Stimulated activated CD4-positive, alpha-beta T cell treated with anti-CD3 and anti-CD28 coated beads, Interleukin-2, amount 100 ng/mL, for 4 hours (primary cell): Measurements from ENCODE around the gene RAP2B.

Experiments
- DNase-seq: peaks from one replicate; pipeline ENCODE4 v3.0.0-alpha.2; 2020; ENCODE audit warnings: low read depth

Gene RAP2B

DNA sequence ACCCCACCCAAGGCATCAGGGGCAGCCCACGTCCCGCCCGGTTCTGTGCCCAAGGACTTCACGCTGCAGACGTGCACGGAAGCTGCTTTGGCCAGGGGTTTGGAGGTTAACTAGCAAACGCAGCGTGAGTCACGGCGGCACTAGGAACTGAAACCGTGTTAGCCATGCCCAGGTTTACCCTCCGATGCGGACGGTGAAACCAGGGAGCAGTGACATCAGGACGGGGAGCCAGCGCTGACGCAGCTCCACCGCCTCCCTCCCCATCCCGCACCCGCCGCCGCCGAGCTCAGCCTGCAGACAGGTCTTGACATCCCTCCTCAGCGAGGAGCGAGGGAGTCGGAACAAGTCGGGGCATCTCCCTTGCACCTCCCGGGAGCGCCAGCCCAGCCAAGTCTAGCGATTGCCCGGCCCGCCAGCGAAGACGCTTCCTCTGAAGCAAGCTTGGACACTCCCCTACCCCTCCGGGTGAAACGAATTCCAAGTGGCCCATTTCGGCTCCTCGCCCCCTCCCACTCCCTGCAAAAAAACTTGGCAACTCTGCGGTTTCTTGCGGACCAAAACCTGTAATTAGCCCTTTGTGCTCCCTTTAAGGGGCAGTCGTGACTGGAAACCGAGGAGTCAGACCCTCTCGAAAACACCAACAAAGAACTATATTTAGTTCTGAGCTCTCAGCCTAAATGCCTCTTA, 1.4 kb upstream of the RAP2B start:
- DNase-seq: peak; percentile 48

DNA sequence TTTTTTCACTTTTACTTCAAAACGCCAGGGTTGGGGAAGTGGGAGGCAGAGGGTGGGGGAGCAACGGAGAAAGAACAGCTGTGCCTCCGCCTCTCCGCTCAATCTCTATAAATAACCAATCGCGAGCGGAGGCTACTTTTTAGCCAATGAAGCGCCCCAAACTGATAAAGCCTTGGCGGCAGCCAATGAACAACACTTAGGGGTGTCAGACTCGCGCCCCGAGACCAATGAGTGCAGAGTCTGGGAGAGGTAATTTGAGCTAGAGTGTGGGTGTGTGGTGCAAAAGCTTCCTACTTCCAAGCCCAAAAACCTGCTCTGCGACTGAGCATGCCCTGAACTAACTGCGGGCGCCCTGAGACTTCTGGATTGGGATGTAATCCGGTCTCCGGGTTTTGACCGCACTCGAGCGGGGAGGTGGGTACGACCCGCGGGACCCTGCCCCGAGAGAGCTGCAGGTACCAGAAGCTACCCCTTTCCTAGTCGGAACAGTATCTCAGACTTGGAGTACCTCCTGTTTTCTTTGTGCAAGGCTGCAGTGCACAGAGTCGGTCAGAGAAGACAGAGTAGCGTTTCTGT, 800 bp upstream of the RAP2B start:
- peak; percentile 84 for DNase-seq

DNA sequence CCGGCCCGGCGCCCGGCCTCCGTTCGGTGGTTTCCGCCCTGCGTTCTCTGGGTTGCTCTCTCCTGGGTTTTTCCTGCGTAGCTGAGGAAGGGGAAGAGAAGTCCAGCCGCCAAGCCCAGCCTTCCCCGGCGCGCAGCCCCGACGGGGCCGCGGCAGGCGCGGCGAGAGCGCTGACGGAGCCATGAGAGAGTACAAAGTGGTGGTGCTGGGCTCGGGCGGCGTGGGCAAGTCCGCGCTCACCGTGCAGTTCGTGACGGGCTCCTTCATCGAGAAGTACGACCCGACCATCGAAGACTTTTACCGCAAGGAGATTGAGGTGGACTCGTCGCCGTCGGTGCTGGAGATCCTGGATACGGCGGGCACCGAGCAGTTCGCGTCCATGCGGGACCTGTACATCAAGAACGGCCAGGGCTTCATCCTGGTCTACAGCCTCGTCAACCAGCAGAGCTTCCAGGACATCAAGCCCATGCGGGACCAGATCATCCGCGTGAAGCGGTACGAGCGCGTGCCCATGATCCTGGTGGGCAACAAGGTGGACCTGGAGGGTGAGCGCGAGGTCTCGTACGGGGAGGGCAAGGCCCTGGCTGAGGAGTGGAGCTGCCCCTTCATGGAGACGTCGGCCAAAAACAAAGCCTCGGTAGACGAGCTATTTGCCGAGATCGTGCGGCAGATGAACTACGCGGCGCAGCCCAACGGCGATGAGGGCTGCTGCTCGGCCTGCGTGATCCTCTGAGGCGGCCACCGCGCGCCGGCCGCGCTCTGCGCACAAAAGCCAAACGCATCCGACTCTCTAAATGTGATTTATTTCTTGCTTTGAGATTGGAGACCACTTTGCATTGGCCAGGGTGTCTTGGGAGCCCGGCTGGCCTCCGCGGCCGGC, 727 bp downstream of the RAP2B start:
- DNase-seq: peak; percentile 7

DNA sequence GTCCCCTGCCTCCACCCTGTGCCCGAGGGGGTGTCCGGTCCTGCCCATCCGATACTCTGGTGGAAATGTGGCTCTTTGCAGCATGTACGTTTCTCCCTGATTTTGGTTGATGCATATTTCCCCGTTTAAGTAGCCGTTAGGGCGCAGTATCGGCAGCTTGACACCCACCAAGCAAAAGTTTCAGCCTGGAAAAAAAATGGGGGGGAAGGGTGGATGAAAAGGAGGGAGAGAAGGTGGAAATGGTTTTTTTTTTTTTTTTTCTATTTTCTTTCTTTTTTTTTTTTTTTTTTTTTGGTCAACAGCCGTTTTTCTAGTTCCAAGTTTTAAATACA, 1.3 kb downstream of the RAP2B start:
- no peak for DNase-seq

DNA sequence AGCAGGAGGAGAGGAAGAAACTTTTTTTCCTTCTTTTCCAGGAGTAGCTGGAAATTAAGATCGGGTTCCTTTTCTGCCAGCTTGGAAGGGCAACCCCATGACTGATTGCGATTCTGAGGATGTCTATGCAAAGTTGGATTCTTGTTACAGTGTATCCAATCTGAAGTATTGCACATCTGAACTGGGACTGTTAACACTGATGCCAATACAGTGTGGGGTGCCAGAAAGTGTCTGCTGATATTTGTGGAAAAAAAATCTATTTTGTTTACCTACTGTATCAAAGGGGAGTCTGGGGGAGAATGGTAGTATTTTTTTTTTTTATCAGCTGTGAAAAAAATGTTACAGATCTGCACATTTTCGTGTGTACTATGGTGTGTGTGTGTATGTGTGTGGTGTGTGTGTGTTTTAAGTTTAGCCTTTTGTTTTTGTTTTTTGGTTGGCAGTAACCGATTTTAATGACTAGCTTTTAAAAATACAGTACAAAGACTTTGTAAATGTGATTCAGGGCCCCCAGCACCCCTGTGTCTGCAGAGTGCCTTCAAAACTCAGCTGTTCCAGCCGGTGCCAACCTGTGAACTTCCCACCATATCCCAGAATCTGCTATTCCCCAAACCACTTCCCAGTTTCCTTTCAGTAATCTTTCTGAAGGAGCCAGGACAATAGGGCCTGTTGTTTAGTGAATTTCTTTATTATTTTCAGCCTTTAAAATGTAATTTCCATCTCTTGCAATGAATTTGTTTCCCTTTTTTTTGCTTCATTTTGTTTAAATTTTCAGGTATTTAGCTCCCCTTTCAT, 1.9 kb downstream of the RAP2B start:
- no peak for DNase-seq

DNA sequence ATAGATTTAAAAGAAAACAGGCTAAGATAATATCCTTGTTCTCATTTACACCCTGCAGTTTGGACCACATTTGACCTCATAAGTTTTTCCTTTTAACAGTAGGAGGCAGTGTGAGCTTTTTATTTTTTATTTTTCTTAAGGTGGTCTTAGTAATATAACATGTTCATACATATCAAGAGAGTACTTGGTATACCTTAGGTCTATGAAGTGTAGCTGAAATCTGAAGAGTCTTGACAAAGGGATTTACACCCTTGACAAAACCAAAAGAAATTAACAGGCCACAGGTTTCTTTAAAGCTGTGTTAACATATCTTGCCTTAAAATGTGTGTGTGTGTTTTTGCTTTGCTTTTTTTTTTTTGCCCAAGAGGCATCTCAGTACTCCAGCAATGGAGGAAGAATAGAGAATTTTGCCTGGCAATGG, 3.2 kb downstream of the RAP2B start:
- no peak for DNase-seq

DNA sequence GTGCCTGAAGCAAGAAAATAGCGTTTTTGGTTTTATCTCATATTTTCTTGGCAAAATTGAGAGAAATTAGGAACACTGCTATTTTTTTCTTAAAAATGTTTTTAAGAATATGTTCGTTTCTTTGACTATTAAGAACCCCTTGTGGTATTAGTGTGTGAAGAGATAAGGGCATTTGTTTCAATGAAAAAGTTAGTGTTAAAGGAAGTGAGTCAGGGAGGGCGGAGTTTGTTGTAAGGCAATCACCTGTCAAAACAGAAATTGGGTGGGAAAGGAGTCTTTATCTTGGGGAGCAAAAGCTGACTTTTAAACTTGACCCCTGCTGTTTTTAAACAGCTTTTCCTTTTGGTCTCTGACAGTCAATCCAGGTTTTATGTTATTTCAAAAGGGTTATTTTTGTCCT, 4.2 kb downstream of the RAP2B start:
- DNase-seq: peak; percentile 18

DNA sequence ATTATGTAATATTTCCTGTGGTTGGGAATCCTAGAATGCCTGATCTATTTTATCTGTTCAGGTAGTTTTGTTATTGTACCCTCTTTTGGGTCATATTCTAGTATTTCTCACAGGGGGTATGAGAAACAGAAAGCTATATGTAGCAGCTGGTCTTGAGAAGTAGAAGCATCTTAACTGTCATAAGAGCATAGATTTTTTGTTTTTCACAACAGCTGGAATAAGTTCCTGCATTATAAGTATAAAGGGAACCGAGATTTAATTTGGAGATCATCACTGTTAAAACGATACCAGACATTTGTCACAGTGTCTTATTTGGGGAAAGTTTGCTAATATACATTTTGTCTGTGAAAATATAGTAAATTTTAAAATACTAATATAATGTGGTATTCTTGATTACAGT, 4.8 kb downstream of the RAP2B start:
- DNase-seq: no peak

DNA sequence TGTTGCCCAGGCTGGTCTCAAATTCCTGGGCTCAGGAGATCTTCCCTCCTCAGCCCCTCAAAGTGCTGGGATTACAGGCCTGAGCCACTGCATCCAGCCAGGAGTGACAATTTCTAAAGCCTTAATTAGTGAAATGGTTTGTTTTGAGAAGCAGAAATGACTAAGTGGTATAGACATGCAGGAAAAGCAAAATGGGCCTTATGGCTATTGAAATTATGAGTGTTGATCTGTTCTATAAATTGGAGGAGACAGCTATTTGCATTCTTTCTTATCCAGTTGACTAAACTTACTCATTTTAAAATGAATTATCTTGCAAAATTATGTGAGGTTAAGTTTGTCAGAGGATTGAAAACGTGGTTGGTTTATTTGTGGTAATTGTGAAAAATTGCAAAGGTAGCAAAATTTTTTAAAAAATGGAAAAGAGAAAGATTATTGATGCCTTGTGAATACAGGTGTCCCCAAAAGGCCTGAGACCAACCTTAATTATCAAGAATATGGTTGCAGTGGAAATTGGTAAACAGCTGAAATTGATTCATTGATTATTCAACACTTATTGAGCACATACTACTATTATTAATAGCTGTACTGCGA, 7.9 kb downstream of the RAP2B start:
- no peak for DNase-seq

DNA sequence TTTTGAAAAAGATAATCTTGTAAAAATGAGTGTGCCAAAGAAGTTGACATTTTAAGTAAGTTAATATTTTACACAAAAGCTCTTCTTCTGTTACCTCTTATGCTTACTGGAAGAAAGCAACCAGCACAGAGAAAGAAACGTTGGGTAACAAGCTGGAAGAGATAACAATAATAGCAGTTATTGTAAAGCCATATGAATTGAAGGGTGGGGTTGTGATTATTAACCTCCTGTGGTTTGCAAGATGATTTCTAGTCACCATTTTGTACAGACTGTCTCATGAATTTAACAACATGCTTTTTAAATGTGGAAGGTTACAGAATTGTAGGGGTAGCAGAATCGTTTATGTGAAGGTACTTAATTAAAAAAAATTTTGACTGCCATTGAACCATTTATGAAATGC, 9.2 kb downstream of the RAP2B start:
- no peak for DNase-seq

DNA sequence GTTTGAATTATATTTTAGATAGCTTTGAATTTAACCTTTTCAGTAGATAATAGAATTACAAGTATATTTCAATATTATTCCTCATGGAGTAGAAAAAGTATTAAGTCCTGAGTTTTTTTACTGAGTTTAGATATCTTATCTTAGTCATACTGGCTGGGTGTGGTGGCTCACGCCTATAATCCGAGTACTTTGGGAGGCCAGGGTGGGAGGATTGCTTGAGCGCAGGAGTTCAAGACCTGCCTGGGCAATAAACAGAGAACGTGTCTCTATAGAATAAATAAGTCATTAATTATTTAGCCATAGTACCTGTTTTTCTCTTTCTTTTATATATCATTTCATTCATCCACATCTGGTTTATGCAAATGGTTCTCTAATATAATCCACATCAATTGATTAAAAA, 9.9 kb downstream of the RAP2B start:
- no peak for DNase-seq

DNA sequence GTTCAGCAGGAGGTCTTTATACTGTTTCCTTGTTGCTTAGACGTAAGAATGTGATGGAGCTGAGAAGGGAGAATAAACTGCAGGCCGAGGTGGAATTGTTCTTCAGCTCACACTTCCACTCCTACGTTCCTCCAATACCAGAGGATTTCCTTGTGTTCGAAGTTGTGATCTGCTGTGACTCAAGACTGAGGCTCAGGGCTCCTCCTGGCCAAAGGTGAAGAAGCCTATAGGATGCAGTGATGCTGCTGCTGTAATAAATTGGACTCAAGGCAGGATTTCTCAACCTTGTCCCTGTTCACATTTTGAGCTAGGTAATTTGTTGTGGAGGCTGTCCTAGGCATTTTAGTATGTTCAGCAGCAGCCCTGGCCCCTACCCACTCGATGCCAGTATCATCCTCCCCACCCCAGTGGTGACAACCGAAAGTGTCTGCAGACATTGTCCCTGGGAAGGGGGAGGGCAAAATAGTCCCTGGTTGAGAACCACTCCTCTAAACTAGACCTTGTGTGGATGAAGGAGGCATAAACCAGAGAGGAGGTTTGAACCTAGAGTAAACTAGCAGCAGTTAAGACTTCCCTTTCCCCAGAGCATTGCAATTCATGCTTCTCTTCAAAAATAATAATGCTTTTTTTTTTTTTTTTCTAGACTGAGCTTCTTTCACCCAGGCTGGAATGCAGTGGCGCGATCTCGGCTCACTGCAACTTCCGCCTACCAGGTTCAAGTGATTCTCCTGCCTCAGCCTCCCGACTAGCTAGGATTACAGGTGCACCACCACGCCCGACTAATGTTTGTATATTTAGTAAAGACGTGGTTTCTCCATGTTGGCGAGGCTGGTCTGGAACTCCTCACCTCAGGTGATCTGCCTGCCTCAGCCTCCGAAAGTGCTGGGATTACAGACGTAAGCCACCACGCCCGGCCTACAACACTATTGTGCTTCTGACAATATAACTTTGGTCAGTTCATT, 11.1 kb downstream of the RAP2B start:
- no peak for DNase-seq

DNA sequence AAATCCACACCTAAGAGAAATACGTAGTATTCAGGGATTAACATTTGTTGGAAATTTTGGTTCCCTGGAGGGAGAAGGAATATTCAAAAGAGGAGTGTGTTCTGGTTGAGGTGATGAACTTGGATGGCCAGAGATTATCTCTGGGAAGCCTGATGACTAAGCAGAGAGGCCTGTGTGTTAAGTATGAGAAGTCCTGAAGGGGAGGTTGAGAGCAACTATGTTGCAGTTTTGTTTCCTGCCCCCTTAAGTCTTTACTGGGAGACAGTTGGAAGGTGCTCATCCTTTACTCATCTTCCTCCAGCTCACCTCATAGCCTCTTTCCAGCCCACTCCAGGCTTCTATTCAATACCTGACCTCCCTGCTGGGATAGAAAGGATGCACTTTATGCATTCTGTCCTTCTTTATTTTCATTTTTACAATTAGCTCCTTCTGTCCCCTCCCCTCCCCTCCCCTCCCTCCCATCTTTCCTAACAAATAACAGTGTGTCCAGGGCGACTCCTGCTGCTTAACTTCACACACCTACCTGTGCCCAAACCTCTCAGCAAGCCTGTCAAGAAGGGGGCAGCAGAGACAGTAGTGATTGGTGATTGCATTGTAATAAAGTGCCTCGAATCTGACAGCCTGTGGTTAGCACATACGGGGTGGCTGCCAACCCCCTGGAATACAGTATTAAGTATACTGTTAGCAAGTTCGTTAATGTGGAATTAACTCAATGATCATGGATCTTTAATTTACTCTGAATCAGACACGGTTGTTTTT, 11.9 kb downstream of the RAP2B start:
- no peak for DNase-seq

DNA sequence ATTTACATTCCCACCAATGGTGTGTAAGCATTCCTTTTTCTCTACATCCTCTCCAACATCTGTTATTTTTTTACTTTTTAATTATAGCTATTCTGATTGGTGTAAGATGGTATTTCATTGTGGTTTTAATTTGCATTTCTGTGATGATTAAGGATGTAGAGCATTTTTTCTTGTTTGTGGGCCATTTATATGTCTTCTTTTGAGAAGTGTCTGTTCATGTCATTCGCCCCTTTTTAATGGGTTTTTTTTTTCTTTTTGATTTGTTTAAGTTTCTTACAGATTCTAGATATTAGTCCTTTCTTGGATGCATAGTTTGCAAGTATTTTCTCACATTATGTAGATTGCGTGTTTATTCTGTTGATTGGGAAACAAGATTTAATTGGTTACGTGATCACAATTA, 14.2 kb downstream of the RAP2B start:
- DNase-seq: no peak

DNA sequence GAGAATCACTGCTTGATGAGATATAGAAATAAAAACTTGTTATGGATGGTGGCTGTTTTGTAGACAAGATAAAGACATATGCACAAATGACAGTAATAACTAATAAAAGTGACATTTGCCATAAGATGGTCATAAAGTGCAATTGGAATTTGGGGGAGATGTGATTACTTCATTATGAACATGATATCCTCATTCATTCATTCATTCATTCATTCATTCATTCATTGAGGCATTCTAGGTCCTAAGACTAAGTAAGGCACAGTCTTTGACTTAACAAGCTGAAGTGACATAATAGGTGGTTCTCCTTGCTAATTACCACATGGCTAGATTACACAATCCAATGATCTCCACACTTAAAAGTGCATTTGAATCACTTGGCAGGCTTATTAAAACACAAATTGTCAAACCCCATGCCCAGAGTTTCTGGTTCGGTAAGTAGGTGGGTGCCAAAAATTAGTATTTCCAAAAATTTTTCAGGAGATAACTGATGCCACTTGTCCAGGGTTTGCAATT, 18.9 kb downstream of the RAP2B start:
- no peak for DNase-seq

DNA sequence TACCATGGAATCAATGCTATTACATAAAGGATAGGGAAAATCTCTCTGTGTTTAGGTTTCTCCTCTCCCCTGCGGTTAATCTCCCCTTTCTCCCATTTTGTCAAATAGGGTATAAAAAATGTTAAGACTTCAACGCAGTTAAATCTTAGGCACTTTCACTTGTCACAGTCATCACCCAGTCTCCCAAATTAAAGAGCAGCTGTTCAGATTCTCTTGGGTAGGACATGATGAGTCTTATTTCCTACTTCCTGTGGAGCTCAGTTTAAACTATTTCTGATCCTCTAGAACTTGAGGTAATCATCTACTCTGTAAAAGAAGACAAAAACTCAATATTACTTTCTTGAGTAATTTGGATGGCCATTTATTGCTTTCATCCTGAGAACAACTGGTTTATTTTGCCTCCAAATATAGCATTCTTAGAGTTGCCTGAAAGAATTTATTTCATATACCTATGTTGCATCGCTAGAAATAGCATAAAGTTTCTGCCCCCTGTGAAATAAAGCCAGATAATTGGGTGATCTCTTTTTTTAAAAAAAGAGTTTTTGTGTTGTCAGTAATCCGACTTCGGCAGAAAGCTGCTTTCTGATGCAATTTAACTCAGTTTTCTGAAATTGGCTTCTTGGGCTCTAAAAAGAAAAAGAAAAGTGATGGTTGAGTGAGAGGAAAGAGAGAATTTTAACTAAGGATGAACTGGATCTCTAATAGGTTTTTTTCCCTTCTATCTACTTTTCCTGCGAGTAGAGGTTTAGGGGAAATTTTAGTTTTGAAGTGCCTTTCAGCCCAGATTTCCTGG, 20.7 kb downstream of the RAP2B start:
- DNase-seq: no peak

DNA sequence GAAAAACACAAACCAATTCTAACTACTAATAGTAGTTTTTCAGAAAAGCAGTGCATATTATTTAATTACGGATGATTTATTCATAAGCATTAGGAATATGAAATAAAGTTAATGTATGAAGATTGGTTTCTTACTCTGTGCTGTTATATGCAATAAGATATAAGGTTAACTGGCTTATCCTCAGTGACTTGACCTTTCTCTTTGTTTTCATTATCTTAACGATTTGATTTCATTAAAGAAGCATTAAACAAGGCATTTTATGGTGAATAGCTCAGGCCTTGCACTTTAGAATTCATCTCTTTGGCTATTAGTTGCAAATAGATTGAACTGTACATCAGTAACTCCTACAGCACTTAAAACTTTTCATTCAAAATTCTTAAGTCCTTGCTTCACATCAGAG, 28.9 kb downstream of the RAP2B start:
- no peak for DNase-seq

DNA sequence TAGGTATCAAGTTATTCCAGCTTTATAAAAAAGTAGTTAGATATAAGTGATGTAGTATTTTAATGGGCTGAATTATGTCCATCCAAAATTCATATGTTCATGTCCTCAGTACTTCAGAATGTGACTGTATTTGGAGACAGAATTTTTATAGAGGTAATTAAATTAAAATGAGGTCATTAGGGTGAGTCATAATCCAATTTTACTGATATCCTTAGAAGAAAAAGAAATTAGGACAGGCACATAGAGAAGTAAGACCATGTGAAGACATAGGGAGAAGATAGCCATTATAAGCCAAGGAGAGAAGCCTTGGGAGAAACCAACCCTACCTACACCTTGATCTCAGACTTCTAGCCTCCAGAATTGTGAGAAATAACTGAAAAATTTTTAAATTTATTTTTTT, 30.3 kb downstream of the RAP2B start:
- DNase-seq: no peak
